ENCODE measurements around the gene CAMTA1. TPM values are rescaled to one million over a fixed set of nuclear protein-coding genes. Genes with fewer than 3 reads are reported as not detected.
A peak's percentile ranks its signal among the peaks of the same experiment; 100 is the strongest.

The CAMTA1 gene
- polyA plus RNA-seq, 1 experiment = 64.9 TPM

GRCh38 chr1:7467476-7468175 is 682.4 kb downstream of the CAMTA1 start:
- Histone ChIP-seq H3K27me3 (ENCODE audit: control insufficient read depth, insufficient read depth, low read length) (no peaks in the 10 kb centered on the region), H3K4me3 (ENCODE audit: low read depth, low read length) (no peak overlapping the region), H3K27ac (ENCODE audit: low read depth, low read length) (no peak overlapping the region), H3K9me3 (ENCODE audit: control insufficient read depth, insufficient read depth, low read length) (peaks cover 12% of the 10 kb centered on the region)
- ChIA-PET CTCF (no interaction called here), POLR2A (no interaction called here)
- TF ChIP-seq CTCF (IDR thresholded peaks at IDR 0.05; ENCODE audit: low read depth, low read length) = no peak
- DNase-seq (ENCODE audit: low read depth, low spot score) = no peak

- ChIA-PET POLR2A (no interaction called here), CTCF (no interaction called here)
- Histone ChIP-seq H3K27ac (ENCODE audit: low read depth, low read length) (no peak overlapping the region), H3K27me3 (ENCODE audit: control insufficient read depth, insufficient read depth, low read length) (no peaks in the 10 kb centered on the region), H3K4me3 (ENCODE audit: low read depth, low read length) (no peak overlapping the region), H3K9me3 (ENCODE audit: control insufficient read depth, insufficient read depth, low read length) (peaks cover 12% of the 10 kb centered on the region)
- DNase-seq (ENCODE audit: low read depth, low spot score) = no peak
- TF ChIP-seq CTCF (IDR thresholded peaks at IDR 0.05; ENCODE audit: low read depth, low read length) = no peak
Observed at GRCh38 chr1:7468248-7468647, 683.0 kb downstream of the CAMTA1 start.

- no peak overlapping the region for H3K27ac ChIP-seq (ENCODE audit: low read depth, low read length)
- H3K4me3 ChIP-seq (ENCODE audit: low read depth, low read length) = no peak overlapping the region
- ChIA-PET CTCF (interaction anchor here (1.0 kb wide), 1 partner anchor 15 kb away, joined by 3 read pairs; no protein-coding TSS in a partner anchor), POLR2A (no interaction called here)
- peaks cover 12% of the 10 kb centered on the region for H3K9me3 ChIP-seq (ENCODE audit: control insufficient read depth, insufficient read depth, low read length)
- no peak for TF ChIP-seq CTCF (IDR thresholded peaks at IDR 0.05; ENCODE audit: low read depth, low read length)
- H3K27me3 ChIP-seq (ENCODE audit: control insufficient read depth, insufficient read depth, low read length) = no peaks in the 10 kb centered on the region
- no peak for DNase-seq (ENCODE audit: low read depth, low spot score)
Observed at GRCh38 chr1:7469255-7469938, 684.1 kb downstream of the CAMTA1 start.

- CTCF ChIA-PET = interaction anchor here (0.8 to 1.3 kb wide), 3 partner anchors 17 to 769 kb away, joined by 3 to 7 read pairs (median 3); no protein-coding TSS in a partner anchor
- H3K4me3 ChIP-seq (ENCODE audit: low read depth, low read length) = no peak overlapping the region
- TF ChIP-seq CTCF (IDR thresholded peaks at IDR 0.05; ENCODE audit: low read depth, low read length) = no peak
Observed at GRCh38 chr1:7470904-7471638, 685.8 kb downstream of the CAMTA1 start.

More at GRCh38 chr1:7470904-7471638, 685.8 kb downstream of the CAMTA1 start:
- Histone ChIP-seq H3K9me3 (ENCODE audit: control insufficient read depth, insufficient read depth, low read length) (peaks cover 12% of the 10 kb centered on the region), H3K27me3 (ENCODE audit: control insufficient read depth, insufficient read depth, low read length) (no peaks in the 10 kb centered on the region), H3K27ac (ENCODE audit: low read depth, low read length) (peak overlapping the region; percentile 97)
- POLR2A ChIA-PET = interaction anchor here (1.0 to 1.4 kb wide), 2 partner anchors 8 to 172 kb away, joined by 4 to 8 read pairs; no protein-coding TSS in a partner anchor
- DNase-seq (ENCODE audit: low read depth, low spot score) = peak; percentile 98
